Stimulated activated CD4-positive, alpha-beta T cell treated with anti-CD3 and anti-CD28 coated beads, Interleukin-1b, Interleukin-23, amount 100 ng/mL, for 1 hour (primary cell): ENCODE results near the gene ZBTB33.

Experiments used
- DNase-seq, 2 donors: peaks; one replicate each; pipeline ENCODE4 v3.0.0-alpha.2; 2020; ENCODE audit warnings: low read depth in 2 of 2

Gene ZBTB33

GRCh38 chrX:120264341-120264740, 13.7 kb downstream of the ZBTB33 start:
- no peak for DNase-seq

GRCh38 chrX:120269373-120270035, 18.9 kb downstream of the ZBTB33 start:
- no peak for DNase-seq

GRCh38 chrX:120270567-120270966, 20.0 kb downstream of the ZBTB33 start:
- no peak for DNase-seq

- DNase-seq, result no peak
Measured at GRCh38 chrX:120271218-120271617, 20.6 kb downstream of the ZBTB33 start.

- DNase-seq, result no peak
Measured at GRCh38 chrX:120274145-120274544, 23.5 kb downstream of the ZBTB33 start.

- no peak for DNase-seq
Measured at GRCh38 chrX:120274958-120275357, 24.3 kb downstream of the ZBTB33 start.

- DNase-seq, result no peak
Measured at GRCh38 chrX:120281021-120281624, 30.5 kb downstream of the ZBTB33 start.

- no peak for DNase-seq
Measured at GRCh38 chrX:120281761-120282160, 31.1 kb downstream of the ZBTB33 start.

GRCh38 chrX:120282697-120283096, 32.1 kb downstream of the ZBTB33 start:
- DNase-seq, result no peak

GRCh38 chrX:120286733-120287512, 36.3 kb downstream of the ZBTB33 start:
- DNase-seq, result no peak

GRCh38 chrX:120287513-120288112, 37.0 kb downstream of the ZBTB33 start:
- no peak for DNase-seq

- no peak for DNase-seq
Measured at GRCh38 chrX:120290107-120290506, 39.5 kb downstream of the ZBTB33 start.

- no peak for DNase-seq
Measured at GRCh38 chrX:120291211-120291610, 40.6 kb downstream of the ZBTB33 start.

- DNase-seq, result no peak
Measured at GRCh38 chrX:120293015-120293414, 42.4 kb downstream of the ZBTB33 start.

GRCh38 chrX:120294651-120295050, 44.0 kb downstream of the ZBTB33 start:
- DNase-seq, result no peak

- no peak for DNase-seq
Measured at GRCh38 chrX:120297923-120298322, 47.3 kb downstream of the ZBTB33 start.

GRCh38 chrX:120299928-120300327, 49.3 kb downstream of the ZBTB33 start:
- no peak for DNase-seq

GRCh38 chrX:120301497-120301896, 50.9 kb downstream of the ZBTB33 start:
- DNase-seq, result no peak

- DNase-seq, result no peak
Measured at GRCh38 chrX:120301960-120302359, 51.3 kb downstream of the ZBTB33 start.

- no peak for DNase-seq
Measured at GRCh38 chrX:120302434-120302833, 51.8 kb downstream of the ZBTB33 start.

- no peak for DNase-seq
Measured at GRCh38 chrX:120304256-120304655, 53.6 kb downstream of the ZBTB33 start.

GRCh38 chrX:120305531-120306141, 55.0 kb downstream of the ZBTB33 start:
- DNase-seq, result no peak
